Keratinocyte (primary cell): Measurements from ENCODE around the gene TAGLN3. TPM values are rescaled to one million over a fixed set of nuclear protein-coding genes. Genes with fewer than 3 reads are reported as not detected.

ENCODE experiments used
- DNase-seq: peaks from one replicate; pipeline ENCODE4 v3.0.0-alpha.2; 2011; ENCODE audit warnings: low read depth, missing footprints, low spot score
- FAIRE-seq: peaks from 2 replicates; lab custom pipeline; 2011; peaks lifted over from hg19 to GRCh38; lab: Jason Lieb, UNC
- H2AFZ ChIP-seq: 2 replicates; pipeline ENCODE4 v1.6.0; 2012; ENCODE audit warnings: low read length, control low read depth, inconsistent platforms; ENCODE audit not compliant: control insufficient read depth
- H3K27ac ChIP-seq: 2 replicates; pipeline ENCODE4 v1.5.1; 2011; ENCODE audit warnings: low read length; ENCODE audit not compliant: control insufficient read depth, insufficient read depth
- H3K27me3 ChIP-seq: 3 replicates; pipeline ENCODE4 v1.6.0; 2011; ENCODE audit warnings: low read length; ENCODE audit not compliant: control insufficient read depth, insufficient read depth; ENCODE audit errors: extremely low read depth
- H3K36me3 ChIP-seq, 2 experiments: 2 replicates in 1 of 2; 3 replicates in 1 of 2; pipeline ENCODE4 v1.5.1; 2011; ENCODE audit warnings: low read length in 2 of 2, mild to moderate bottlenecking in 1 of 2; ENCODE audit not compliant: control insufficient read depth in 2 of 2, insufficient read depth in 2 of 2; ENCODE audit errors: extremely low read depth in 1 of 2
- H3K4me1 ChIP-seq: 3 replicates; pipeline ENCODE4 v1.5.1; 2011; ENCODE audit warnings: low read length; ENCODE audit not compliant: control insufficient read depth, insufficient read depth; ENCODE audit errors: extremely low read depth
- H3K4me2 ChIP-seq: 3 replicates; pipeline ENCODE4 v1.6.0; 2011; ENCODE audit warnings: low read depth, low read length; ENCODE audit not compliant: control insufficient read depth, insufficient read depth; ENCODE audit errors: extremely low read depth
- H3K4me3 ChIP-seq, 3 experiments: fragments of 200-600 bp in 1 of 3; sonication (generic) in 1 of 3; 2 replicates in 2 of 3; 3 replicates in 1 of 3; pipeline ENCODE4 v1.5.1; 2011 to 2016; ENCODE audit warnings: low read length in 3 of 3, mild to moderate bottlenecking in 3 of 3, control low read depth in 2 of 3, inconsistent platforms in 1 of 3, low read depth in 1 of 3, mixed read lengths in 1 of 3, mixed run types in 1 of 3, moderate library complexity in 1 of 3; ENCODE audit not compliant: control insufficient read depth in 2 of 3, insufficient read depth in 2 of 3; ENCODE audit errors: extremely low read depth in 1 of 3
- H3K79me2 ChIP-seq: 2 replicates; pipeline ENCODE4 v1.6.0; 2012; ENCODE audit warnings: low read length; ENCODE audit not compliant: control insufficient read depth, insufficient read depth
- H3K9ac ChIP-seq: 3 replicates; pipeline ENCODE4 v1.6.0; 2011; ENCODE audit warnings: low read length; ENCODE audit not compliant: control insufficient read depth, insufficient read depth; ENCODE audit errors: extremely low read depth
- H3K9me1 ChIP-seq: 3 replicates; pipeline ENCODE4 v1.6.0; 2011; ENCODE audit warnings: low read length; ENCODE audit not compliant: control insufficient read depth, insufficient read depth; ENCODE audit errors: extremely low read depth
- H3K9me3 ChIP-seq: 2 replicates; pipeline ENCODE4 v1.5.1; 2012; ENCODE audit warnings: low read depth, low read length; ENCODE audit not compliant: control insufficient read depth
- H4K20me1 ChIP-seq: 3 replicates; pipeline ENCODE4 v1.6.0; 2011; ENCODE audit warnings: low read length; ENCODE audit not compliant: control insufficient read depth, insufficient read depth; ENCODE audit errors: extremely low read depth
- EZH2 ChIP-seq: IDR thresholded peaks from one replicate; pipeline ENCODE4 v1.6.1; 2012; ENCODE audit warnings: inconsistent platforms, mild to moderate bottlenecking, low read length, moderate library complexity
- dilution Hi-C: fragments of 300-500 bp; cut with MboI; formaldehyde crosslinking; loops from one replicate; pipeline ENCODE4 v1.7.0; 2020; ENCODE audit warnings: low sequenced_read_pairs; ENCODE audit not compliant: extremely low pct_ligation_motif_present
- polyA minus RNA-seq, 3 experiments: library from RNA; depleted of rRNA, polyadenylated mRNA; stranded (reverse); fragments of >200 nt; gene quantifications; 1 replicate in 1 of 3; 2 replicates in 1 of 3; 3 replicates in 1 of 3; pipeline ENCODE4 v1.2.3, GENCODE V29; 2011
- polyA plus RNA-seq, 5 experiments: library from polyadenylated mRNA; depleted of rRNA in 3 of 5; stranded (reverse) in 3 of 5; stranded (forward) in 1 of 5; unstranded in 1 of 5; fragments of >200 nt; gene quantifications; 1 replicate in 1 of 5; 2 replicates in 3 of 5; 3 replicates in 1 of 5; pipeline versions ENCODE4 v1.2.1 to v1.2.3, GENCODE V29; 2011 to 2012; ENCODE audit warnings: missing spikeins in 2 of 5, low read depth in 1 of 5, low replicate concordance in 1 of 5
- TF ChIP-seq, protein P1 (sequence below), 3 experiments: IDR thresholded peaks in 1 of 3; conservative IDR thresholded peaks in 1 of 3; optimal IDR thresholded peaks in 1 of 3; 2 replicates in 2 of 3; 3 replicates in 1 of 3; pipeline versions ENCODE3 to v1.5.1; 2011; ENCODE audit warnings: low read length in 3 of 3, mild to moderate bottlenecking in 3 of 3, moderate library complexity in 2 of 3, control low read depth in 1 of 3, inconsistent platforms in 1 of 3; ENCODE audit not compliant: insufficient read depth in 2 of 3; ENCODE audit errors: extremely low read depth in 1 of 3

Gene TAGLN3
- polyA plus RNA-seq (6.4 to 8.9 TPM (median 8.5 TPM) in 3 replicates), polyA minus RNA-seq (2.5 to 6.7 TPM (median 2.5 TPM) in 3 replicates)
- 1.9 TPM for polyA plus RNA-seq (2011; ENCODE audit: low read depth)
- polyA plus RNA-seq (2011; cell fraction: cytosol; rRNA removed) = 4.2 and 4.3 TPM in 2 replicates
- 4.6 and 5.7 TPM in 2 replicates for polyA plus RNA-seq (2011; cell fraction: nucleus; rRNA removed)
- polyA plus RNA-seq (2012; ENCODE audit: low replicate concordance) = 2.4 and 5.7 TPM in 2 replicates
- not detected for polyA minus RNA-seq (2011; cell fraction: cytosol; rRNA and poly(A)+ RNA removed)
- 5.9 and 8.8 TPM in 2 replicates for polyA minus RNA-seq (2011; cell fraction: nucleus; rRNA and poly(A)+ RNA removed)

- H3K79me2 ChIP-seq = peaks cover 2% of the 10 kb centered on the region
- H3K27ac ChIP-seq = peak within 1 kb of the TSS; percentile 22
- dilution Hi-C loops = no loop called here
- DNase-seq = no peak
- H3K9ac ChIP-seq = peak within 1 kb of the TSS; percentile 65
- H2AFZ ChIP-seq = peak within 1 kb of the TSS; percentile 95
- H3K27me3 ChIP-seq = no peaks in the 10 kb centered on the region
- H3K9me3 ChIP-seq = no peaks in the 10 kb centered on the region
- no peaks in the 10 kb centered on the region for H3K36me3 ChIP-seq
- no peak for TF ChIP-seq EZH2
- TF ChIP-seq, protein P1, sequence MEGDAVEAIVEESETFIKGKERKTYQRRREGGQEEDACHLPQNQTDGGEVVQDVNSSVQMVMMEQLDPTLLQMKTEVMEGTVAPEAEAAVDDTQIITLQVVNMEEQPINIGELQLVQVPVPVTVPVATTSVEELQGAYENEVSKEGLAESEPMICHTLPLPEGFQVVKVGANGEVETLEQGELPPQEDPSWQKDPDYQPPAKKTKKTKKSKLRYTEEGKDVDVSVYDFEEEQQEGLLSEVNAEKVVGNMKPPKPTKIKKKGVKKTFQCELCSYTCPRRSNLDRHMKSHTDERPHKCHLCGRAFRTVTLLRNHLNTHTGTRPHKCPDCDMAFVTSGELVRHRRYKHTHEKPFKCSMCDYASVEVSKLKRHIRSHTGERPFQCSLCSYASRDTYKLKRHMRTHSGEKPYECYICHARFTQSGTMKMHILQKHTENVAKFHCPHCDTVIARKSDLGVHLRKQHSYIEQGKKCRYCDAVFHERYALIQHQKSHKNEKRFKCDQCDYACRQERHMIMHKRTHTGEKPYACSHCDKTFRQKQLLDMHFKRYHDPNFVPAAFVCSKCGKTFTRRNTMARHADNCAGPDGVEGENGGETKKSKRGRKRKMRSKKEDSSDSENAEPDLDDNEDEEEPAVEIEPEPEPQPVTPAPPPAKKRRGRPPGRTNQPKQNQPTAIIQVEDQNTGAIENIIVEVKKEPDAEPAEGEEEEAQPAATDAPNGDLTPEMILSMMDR (optimal IDR thresholded peaks at IDR 0.05 in 1 of 3, IDR thresholded peaks at IDR 0.05 in 1 of 3, conservative IDR thresholded peaks at IDR 0.05 in 1 of 3; ENCODE audit: extremely low read depth in 1 of 3, insufficient read depth in 2 of 3, low read length in 3 of 3) = no peak
- peak within 1 kb of the TSS; percentile 77 for H3K4me2 ChIP-seq
- H4K20me1 ChIP-seq = no peaks in the 10 kb centered on the region
- H3K4me3 ChIP-seq = peak within 1 kb of the TSS; percentile 46 to 73 (median 65)
- FAIRE-seq = peak; percentile 43
- no peaks in the 10 kb centered on the region for H3K9me1 ChIP-seq
- peaks cover 49% of the 10 kb centered on the region for H3K4me1 ChIP-seq
Measured at GRCh38 chr3:111998636-111999483, at the start of gene TAGLN3. TSS of gene TAGLN3 (plus strand) at chr3:111998922. CDS start at chr3:111999423, 501 bp downstream.

GRCh38 chr3:111949712-111950111, 49.0 kb upstream of the TAGLN3 start:
- H4K20me1 ChIP-seq = no peaks in the 10 kb centered on the region
- FAIRE-seq = peak; percentile 29
- H3K9me3 ChIP-seq = no peaks in the 10 kb centered on the region
- no peak for DNase-seq
- dilution Hi-C loops = no loop called here
- no peaks in the 10 kb centered on the region for H3K79me2 ChIP-seq
- H3K9me1 ChIP-seq = no peaks in the 10 kb centered on the region
- no peak overlapping the region for H3K27ac ChIP-seq
- H2AFZ ChIP-seq = no peak overlapping the region
- no peaks in the 10 kb centered on the region for H3K27me3 ChIP-seq
- H3K4me3 ChIP-seq = no peak overlapping the region
- no peak overlapping the region for H3K4me2 ChIP-seq
- H3K4me1 ChIP-seq = no peaks in the 10 kb centered on the region
- TF ChIP-seq, protein P1 (optimal IDR thresholded peaks at IDR 0.05 in 1 of 3, IDR thresholded peaks at IDR 0.05 in 1 of 3, conservative IDR thresholded peaks at IDR 0.05 in 1 of 3; ENCODE audit: extremely low read depth in 1 of 3, insufficient read depth in 2 of 3, low read length in 3 of 3) = no peak
- TF ChIP-seq EZH2 = no peak
- no peak overlapping the region for H3K9ac ChIP-seq
- H3K36me3 ChIP-seq = peaks cover 23 to 44% of the 10 kb centered on the region in 2 experiments
